DMS114 treated with DMSO at 0.1 percent for 48 hours (cell line): ENCODE results near the gene CARM1.
"Not testable (repeated sequence)": the region's sequence is repeated elsewhere in the genome, so short reads cannot be mapped to it uniquely, and the experiment has no call there.

ENCODE experiments used
- DNase-seq: peaks from one replicate; lab custom pipeline; 2025; ENCODE audit not compliant: unreplicated experiment; lab: John Stamatoyannopoulos, UW

Gene CARM1

GRCh38 chr19:10846500-10847202 lies 24.7 kb upstream of the CARM1 start:
- DNase-seq, result no peak

- DNase-seq, result no peak
These were observed 23.0 kb upstream of the CARM1 start, which contains the start of gene C19orf38 for GRCh38 chr19:10848230-10848856. TSS of gene C19orf38 (plus strand) at chr19:10848415. CDS start at chr19:10848509, 94 bp downstream.

- DNase-seq, result no peak
These were observed 20.7 kb upstream of the CARM1 start for GRCh38 chr19:10850631-10851030.

- DNase-seq, result no peak
These were observed 19.1 kb upstream of the CARM1 start for GRCh38 chr19:10852098-10852800.

- DNase-seq, result no peak
These were observed 18.4 kb upstream of the CARM1 start for GRCh38 chr19:10852941-10853340.

- DNase-seq, result no peak
These were observed 16.8 kb upstream of the CARM1 start for GRCh38 chr19:10854350-10855089.

GRCh38 chr19:10855879-10856522 lies 15.4 kb upstream of the CARM1 start:
- no peak for DNase-seq

- not testable (repeated sequence) for DNase-seq
These were observed 14.5 kb upstream of the CARM1 start for GRCh38 chr19:10856899-10857298.

- no peak for DNase-seq
These were observed 13.0 kb upstream of the CARM1 start for GRCh38 chr19:10858204-10858828.

GRCh38 chr19:10861103-10861651 lies 10.2 kb upstream of the CARM1 start:
- DNase-seq, result no peak

- DNase-seq, result no peak
These were observed 8.7 kb upstream of the CARM1 start for GRCh38 chr19:10862561-10863106.

- DNase-seq, result no peak
These were observed 8.1 kb upstream of the CARM1 start for GRCh38 chr19:10863107-10863717.

GRCh38 chr19:10864538-10864899 lies 6.8 kb upstream of the CARM1 start:
- DNase-seq, result peak; percentile 65

GRCh38 chr19:10866495-10866894 lies 4.9 kb upstream of the CARM1 start:
- DNase-seq, result no peak

GRCh38 chr19:10868872-10869547 lies 2.3 kb upstream of the CARM1 start:
- no peak for DNase-seq

- DNase-seq, result not testable (repeated sequence)
These were observed 1.5 kb upstream of the CARM1 start for GRCh38 chr19:10869872-10870311.

- DNase-seq, result no peak
These were observed 825 bp upstream of the CARM1 start for GRCh38 chr19:10870501-10870954.

- no peak for DNase-seq
These were observed 575 bp downstream of the CARM1 start for GRCh38 chr19:10871711-10872545.
